Measurements from ENCODE around the gene HPCAL1. TPM values are rescaled to one million over a fixed set of nuclear protein-coding genes. Genes with fewer than 3 reads are reported as not detected.

The HPCAL1 gene
- total and polyA plus RNA-seq, 10 of the 15 experiments (the other 5 are each of a cell fraction or from before 2014, with no cell fraction given) = 0.40 to 12.8 (median 7.9) TPM

GRCh38 chr2:10410001-10410822 is 107.5 kb downstream of the HPCAL1 start:
- 15% methylated on average over 14 of the region's 14 CpGs for WGBS (ENCODE audit: insufficient coverage, insufficient replicate concordance, low lambda C conversion rate, missing lambda C conversion rate)
- BruUV-seq (replicated peaks) = no TSS peak
- DNase-seq (ENCODE audit: low read depth, low spot score) (peak; percentile 86), FAIRE-seq (peak; percentile 91), ATAC-seq (peak; percentile 67)
- Histone ChIP-seq H3K36me3 (ENCODE audit: control insufficient read depth in 2 of 2, insufficient read depth in 2 of 2, low read length in 1 of 2) (no peaks in the 10 kb centered on the region; a peak in 1 of 4 replicates), H3K27me3 (replicated peaks in 1 of 2; ENCODE audit: control insufficient read depth in 2 of 2, insufficient read depth in 2 of 2, low read length in 1 of 2) (no peaks in the 10 kb centered on the region), H3K4me1 (ENCODE audit: control insufficient read depth, insufficient read depth, low read length) (peaks cover 52% of the 10 kb centered on the region), H3K4me3 (peak overlapping the region; percentile 59; the same call in 1 of the 2 replicates), H3K79me2 (ENCODE audit: control insufficient read depth, insufficient read depth, low read length) (no peaks in the 10 kb centered on the region), H4K20me1 (ENCODE audit: control insufficient read depth, insufficient read depth) (no peaks in the 10 kb centered on the region), H3K9me3 (replicated peaks; ENCODE audit: control insufficient read depth, insufficient read depth, low read length) (peaks cover 3% of the 10 kb centered on the region; the same call in 2 of the 3 replicates), H3K9ac (ENCODE audit: control insufficient read depth, insufficient read depth, low read length) (peak overlapping the region; percentile 42), H3K4me2 (ENCODE audit: control insufficient read depth, insufficient read depth) (peak overlapping the region; percentile 98), H3K27ac (ENCODE audit: control insufficient read depth, insufficient read depth) (peak overlapping the region; percentile 84), H2AFZ (ENCODE audit: control insufficient read depth, low read depth, low read length) (peak overlapping the region; percentile 62)
- intact Hi-C loops (cut with micrococcal nuclease; ENCODE audit: unreplicated experiment) = loop anchor here (1.0 kb wide), 1 partner anchor 25 kb away; no protein-coding TSS in a partner anchor
- ChIA-PET POLR2A (interaction anchor here (0.6 to 5.1 kb wide), 22 partner anchors 9 to 1429 kb away, joined by 3 to 77 read pairs (median 7); partner anchors contain the start of genes HPCAL1 and ODC1), SMC1A (ENCODE audit: uncharacterized antibody, unreplicated experiment) (interaction anchor here (1.2 to 7.6 kb wide), 31 partner anchors 11 to 425 kb away, joined by 4 to 112 read pairs (median 10); partner anchors contain the start of genes HPCAL1, ODC1 and RRM2), RAD21 (ENCODE audit: unreplicated experiment) (interaction anchor here (0.6 to 6.5 kb wide), 44 partner anchors 10 to 1534 kb away, joined by 3 to 181 read pairs (median 6); partner anchors contain the start of genes CYS1, HPCAL1, ODC1 and RRM2), CTCF (interaction anchor here (0.6 to 7.9 kb wide), 54 partner anchors 12 to 965 kb away, joined by 3 to 166 read pairs (median 7); partner anchors contain the start of genes CYS1, HPCAL1, ODC1 and RRM2)
- in situ Hi-C loops (cut with MboI) = no loop called here
- TF ChIP-seq KDM1A (IDR thresholded peaks at IDR 0.05; ENCODE audit: borderline replicate concordance) (no peak), TCF12 (IDR thresholded peaks at IDR 0.05; ENCODE audit: low read depth, low read length) (peak; percentile 84), EED (IDR thresholded peaks at IDR 0.05; ENCODE audit: low read depth) (peak; percentile 64), HDAC2 (IDR thresholded peaks at IDR 0.05) (no peak), BACH1 (IDR thresholded peaks at IDR 0.05; ENCODE audit: borderline replicate concordance) (peak; percentile 49; the same call in 1 of the 2 replicates), NR2C2 (IDR thresholded peaks at IDR 0.05; ENCODE audit: borderline replicate concordance, control insufficient read depth, insufficient read length, low read depth) (no peak), YBX1 (IDR thresholded peaks at IDR 0.05) (no peak), MEF2A (IDR thresholded peaks at IDR 0.05; ENCODE audit: insufficient read depth, low read depth, low read length) (peak; percentile 67; the same call in 1 of the 2 replicates), SMARCA5 (IDR thresholded peaks at IDR 0.05) (peak; percentile 48), JUND (IDR thresholded peaks at IDR 0.05; ENCODE audit: low read depth, low read length) (peak; percentile 72), ZBTB33 (IDR thresholded peaks at IDR 0.05) (no peak), NFIC (IDR thresholded peaks at IDR 0.05; ENCODE audit: low read depth, low read length) (peak; percentile 82), SUPT20H (IDR thresholded peaks at IDR 0.05; ENCODE audit: borderline replicate concordance, control insufficient read depth, low read depth, low read length) (no peak), EP300 (IDR thresholded peaks at IDR 0.05; ENCODE audit: borderline replicate concordance in 1 of 2, control insufficient read depth in 1 of 2, low read depth in 2 of 2, low read length in 2 of 2) (peak; percentile 90 to 91), SMAD5 (IDR thresholded peaks at IDR 0.05; ENCODE audit: low read depth) (no peak), MYB (IDR thresholded peaks at IDR 0.05; ENCODE audit: borderline replicate concordance, low read depth, low read length) (no peak), ZSCAN29 (IDR thresholded peaks at IDR 0.05) (no peak)
- TF ChIP-seq, protein P1, sequence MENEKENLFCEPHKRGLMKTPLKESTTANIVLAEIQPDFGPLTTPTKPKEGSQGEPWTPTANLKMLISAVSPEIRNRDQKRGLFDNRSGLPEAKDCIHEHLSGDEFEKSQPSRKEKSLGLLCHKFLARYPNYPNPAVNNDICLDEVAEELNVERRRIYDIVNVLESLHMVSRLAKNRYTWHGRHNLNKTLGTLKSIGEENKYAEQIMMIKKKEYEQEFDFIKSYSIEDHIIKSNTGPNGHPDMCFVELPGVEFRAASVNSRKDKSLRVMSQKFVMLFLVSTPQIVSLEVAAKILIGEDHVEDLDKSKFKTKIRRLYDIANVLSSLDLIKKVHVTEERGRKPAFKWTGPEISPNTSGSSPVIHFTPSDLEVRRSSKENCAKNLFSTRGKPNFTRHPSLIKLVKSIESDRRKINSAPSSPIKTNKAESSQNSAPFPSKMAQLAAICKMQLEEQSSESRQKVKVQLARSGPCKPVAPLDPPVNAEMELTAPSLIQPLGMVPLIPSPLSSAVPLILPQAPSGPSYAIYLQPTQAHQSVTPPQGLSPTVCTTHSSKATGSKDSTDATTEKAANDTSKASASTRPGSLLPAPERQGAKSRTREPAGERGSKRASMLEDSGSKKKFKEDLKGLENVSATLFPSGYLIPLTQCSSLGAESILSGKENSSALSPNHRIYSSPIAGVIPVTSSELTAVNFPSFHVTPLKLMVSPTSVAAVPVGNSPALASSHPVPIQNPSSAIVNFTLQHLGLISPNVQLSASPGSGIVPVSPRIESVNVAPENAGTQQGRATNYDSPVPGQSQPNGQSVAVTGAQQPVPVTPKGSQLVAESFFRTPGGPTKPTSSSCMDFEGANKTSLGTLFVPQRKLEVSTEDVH (IDR thresholded peaks at IDR 0.05; ENCODE audit: low read depth, partially characterized antibody) = no peak
